Fibroblast of peridontal ligament (primary cell): ENCODE data around the gene VIT.

Experiments
- DNase-seq: peaks from one replicate; pipeline ENCODE4 v3.0.0-alpha.2; 2010; ENCODE audit errors: extremely low read depth

Gene VIT

DNA sequence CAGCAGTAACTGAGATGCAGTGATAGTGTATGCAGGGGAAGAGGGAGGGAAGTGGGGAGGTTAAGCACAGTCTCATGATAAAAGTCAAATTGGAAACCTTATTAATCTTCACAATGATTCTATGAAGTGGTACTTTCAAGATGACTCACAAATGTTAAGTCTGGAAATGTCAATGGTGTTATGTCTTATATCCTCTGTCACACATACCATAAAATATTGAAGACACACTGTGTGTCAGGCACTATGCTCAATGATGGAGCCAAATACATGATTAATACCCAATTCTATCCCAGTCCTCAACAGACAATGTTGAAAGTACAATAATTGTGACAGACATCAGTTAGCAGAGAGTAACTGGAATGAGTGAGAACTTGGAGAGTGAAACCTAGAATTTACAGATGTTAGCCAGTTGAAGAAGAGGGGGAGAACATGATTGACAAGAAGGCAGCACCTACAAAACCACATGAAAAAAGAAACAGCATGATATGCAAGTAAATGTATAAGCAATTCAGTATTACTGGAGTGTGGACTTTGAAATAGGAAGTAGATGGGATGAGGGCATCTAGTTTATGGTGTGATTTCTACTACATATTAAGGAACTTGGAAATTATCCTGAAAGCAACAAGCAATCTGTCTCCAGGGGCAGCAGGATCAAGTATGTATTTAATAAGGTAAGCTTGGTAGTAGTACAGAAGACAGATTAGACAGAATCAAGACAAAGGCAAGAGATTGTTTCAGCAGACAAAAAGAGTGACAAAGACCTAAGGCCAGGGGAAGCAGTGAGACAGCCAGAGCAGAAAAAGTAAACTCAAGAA is 162.3 kb downstream of the VIT start:
- DNase-seq, result no peak

DNA sequence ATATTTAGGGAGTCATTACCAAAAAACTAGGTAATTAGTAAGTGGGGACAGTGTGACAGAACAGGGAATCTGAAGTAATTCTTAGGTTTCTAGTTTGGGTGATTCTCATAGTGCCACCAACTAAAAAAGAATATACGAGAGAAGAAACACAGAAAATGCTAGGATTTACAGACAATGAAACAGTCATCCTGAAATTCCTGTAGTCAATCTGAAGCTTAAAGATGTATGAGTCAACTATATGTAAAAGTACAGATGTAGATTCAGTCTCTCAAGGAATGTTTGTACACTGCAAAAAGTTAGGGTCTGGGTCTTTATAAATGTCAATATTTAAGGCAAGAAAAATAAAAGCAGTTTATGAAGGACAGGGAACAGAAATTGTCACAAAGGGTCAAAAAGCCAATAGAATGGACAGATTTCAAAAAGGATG is 162.9 kb downstream of the VIT start:
- DNase-seq, result no peak

DNA sequence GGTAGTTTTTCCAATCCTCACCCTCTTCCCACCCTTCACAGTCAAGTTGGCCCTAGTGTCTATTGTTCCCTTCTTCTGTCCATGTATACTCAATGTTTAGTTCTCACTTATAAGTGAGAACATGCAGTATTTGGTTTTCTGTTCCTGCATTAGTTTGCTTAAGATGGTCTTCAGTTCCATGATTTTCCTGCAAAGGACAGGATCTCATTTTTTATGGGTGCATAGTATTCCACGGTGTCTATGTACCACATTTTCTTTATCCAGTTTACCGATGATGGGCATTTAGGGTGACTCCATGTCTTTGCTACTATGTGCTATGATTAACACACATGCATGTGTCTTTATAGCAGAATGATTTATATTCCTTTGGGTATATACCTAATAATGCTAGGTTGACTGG is 165.4 kb downstream of the VIT start:
- no peak for DNase-seq
